Subcutaneous adipose tissue (tissue), 4 donors: Measurements from ENCODE around the gene CYP26C1. TPM values are rescaled to one million over a fixed set of nuclear protein-coding genes. Genes with fewer than 3 reads are reported as not detected.

Experiments
- CTCF ChIP-seq: fragments of 450-650 bp; IDR thresholded peaks from one replicate; pipeline ENCODE4 v1.5.1; 2016; ENCODE audit warnings: low read depth, mild to moderate bottlenecking, control low read depth, antibody characterized with exemption, moderate library complexity
- total RNA-seq, 4 donors: library from RNA; depleted of rRNA; stranded (reverse); fragments of >200 nt; gene quantifications; one replicate each; pipeline ENCODE4 v1.1.0, GENCODE V29; 2016

The CYP26C1 gene
- total RNA-seq, 4 donors from 2014 or later, result 0.19 to 0.22 TPM; not detected in 2

DNA sequence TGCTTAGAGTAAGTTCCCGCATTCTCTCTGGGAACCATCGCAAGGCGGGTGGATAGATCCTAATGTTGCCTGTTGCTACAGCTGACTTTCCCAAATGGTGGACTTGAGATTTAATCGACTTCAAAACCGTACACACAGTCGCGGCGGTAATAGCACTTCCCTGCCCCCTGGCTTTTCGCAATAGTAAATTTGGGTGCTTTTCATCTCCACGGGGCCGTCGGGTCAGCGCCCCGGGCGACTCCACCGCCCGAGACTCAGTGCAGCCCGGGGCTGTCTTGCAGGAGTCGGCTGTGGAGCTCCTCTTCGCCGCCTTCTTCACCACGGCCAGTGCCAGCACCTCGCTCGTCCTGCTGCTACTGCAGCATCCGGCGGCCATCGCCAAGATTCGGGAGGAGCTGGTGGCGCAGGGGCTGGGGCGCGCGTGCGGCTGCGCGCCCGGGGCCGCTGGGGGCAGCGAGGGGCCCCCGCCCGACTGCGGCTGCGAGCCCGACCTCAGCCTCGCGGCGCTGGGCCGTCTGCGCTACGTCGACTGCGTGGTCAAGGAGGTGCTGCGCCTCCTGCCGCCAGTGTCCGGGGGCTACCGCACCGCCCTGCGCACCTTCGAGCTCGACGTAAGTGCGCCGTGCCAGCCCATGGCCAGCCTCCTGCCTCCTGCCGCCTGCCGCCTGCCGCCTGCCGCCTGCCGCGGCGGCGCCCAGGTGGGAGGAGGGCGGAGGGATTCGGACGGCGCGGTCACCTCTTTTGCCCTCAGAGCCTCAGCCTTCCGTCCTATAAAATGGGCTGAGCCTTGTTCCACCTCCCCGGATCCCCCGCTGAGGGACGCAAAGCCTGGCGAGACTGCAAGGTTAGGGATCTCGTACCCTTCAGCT, 5.3 kb downstream of the CYP26C1 start:
- no peak for TF ChIP-seq CTCF

DNA sequence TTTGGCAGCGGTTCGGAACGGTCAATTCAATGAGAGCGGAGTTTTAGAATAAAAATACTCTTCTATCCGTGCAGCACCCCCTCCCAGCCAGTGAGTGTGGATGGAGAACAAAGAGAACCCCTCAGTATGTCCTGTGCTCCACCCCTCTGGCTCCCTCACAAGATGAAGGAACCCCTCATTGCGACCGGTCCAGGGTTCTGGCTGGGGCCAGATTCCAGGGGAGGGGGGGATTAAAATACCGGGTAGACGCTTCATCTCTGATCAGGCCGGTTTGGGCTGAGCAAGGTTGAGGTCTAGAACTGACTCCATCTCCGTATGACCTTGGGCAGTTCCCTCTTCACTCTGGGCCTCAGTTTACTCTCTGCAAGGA, 5.9 kb downstream of the CYP26C1 start:
- TF ChIP-seq CTCF, result no peak

DNA sequence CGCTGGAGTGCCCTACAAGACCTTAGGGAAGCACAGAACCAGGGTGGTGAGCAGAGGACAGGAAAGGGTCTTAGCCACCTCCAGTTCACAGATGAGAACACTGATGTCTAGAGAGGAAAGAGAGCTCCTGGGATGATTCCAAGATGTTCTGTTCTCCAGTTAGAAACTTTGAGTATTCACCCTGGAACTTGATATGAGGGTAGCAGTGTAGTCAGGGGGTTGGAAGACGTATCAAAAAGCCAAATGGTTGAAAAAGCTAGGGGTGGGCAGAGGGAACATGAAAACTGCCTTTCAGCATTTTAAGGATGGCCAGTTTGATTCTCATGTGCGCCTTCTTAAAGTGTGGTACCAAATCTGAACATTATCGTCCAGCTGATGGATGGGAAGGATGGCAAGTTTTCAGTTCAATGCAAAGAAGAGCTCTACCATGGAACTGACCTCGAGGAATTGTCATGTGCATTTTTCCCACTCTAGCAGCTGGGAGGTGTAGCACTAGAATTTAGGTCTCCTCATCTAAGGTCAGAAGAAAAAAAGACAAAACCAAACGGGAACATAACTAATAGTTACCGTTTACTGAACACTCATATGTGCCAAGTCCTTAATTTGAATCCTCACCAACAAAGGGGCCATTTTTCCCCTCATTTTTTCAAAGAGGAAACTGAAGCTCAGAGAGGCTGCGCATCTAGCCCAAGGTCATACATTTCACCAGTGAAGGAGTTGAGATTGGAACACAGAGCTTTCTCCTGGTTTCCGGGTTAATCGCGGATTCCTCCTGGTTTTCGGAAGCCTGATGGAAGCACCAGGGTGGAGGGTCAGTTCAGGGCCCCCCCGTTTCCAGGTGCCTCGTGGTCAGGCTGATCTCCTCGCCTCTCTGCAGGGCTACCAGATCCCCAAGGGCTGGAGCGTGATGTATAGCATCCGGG, 7.1 kb downstream of the CYP26C1 start:
- no peak for TF ChIP-seq CTCF

DNA sequence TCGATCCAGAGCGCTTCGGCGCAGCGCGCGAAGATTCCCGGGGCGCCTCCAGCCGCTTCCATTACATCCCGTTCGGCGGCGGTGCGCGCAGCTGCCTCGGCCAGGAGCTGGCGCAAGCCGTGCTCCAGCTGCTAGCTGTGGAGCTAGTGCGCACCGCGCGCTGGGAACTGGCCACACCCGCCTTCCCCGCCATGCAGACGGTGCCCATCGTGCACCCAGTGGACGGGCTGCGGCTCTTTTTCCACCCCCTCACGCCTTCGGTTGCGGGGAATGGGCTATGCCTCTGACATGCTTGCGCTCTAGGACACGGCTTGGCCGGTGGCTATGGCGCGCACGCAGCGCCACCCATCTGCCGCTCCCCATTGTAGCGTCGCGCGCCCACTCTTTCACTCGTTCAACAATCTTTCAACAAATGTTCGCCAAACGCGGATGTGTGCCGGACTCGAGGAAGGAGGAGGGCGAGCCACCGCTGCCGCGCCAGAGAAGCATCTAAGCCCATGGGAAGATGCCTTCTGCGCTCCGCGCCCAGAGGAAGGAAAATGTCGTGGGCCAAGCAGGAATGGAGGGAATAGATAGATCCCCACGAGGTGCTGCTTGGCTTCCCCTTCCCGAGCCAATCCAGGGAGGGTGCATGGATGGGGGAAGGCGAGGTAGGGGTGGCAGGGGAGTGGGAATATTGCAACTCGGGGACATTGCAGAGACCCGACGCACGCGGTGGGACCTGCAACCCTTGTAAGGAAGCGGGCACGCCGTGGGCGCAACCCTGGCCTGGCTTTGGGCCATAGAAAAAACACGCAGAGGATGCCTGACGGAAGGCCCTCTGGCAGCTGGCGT, 8.0 kb downstream of the CYP26C1 start:
- no peak for TF ChIP-seq CTCF

DNA sequence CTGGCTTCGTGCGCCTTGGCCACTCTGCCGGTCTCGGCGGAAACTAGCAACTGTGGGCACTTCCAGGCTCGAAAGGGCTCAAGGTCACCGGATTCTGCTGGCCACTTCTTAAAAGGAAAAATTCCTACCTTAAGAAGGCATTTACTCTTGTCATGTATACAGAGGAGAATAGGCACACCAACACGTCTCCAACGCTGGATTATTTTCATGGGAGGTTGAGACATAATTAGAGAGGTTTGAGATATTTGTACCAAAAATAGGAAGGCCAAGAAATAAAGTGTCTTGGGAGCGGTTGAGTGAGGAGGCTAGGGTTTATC, 8.6 kb downstream of the CYP26C1 start:
- TF ChIP-seq CTCF, result no peak

GRCh38 chr10:93070378-93071176, 10.0 kb downstream of the CYP26C1 start:
- no peak for TF ChIP-seq CTCF
